Fibroblast of lung (primary cell): Measurements from ENCODE around the gene TNFRSF18.

Experiments used
- EZH2 ChIP-seq: IDR thresholded peaks from 2 replicates; pipeline ENCODE4 v1.5.1; 2012; ENCODE audit warnings: low read length, control low read depth, mild to moderate bottlenecking; ENCODE audit errors: missing control alignments
- TF ChIP-seq, protein P1 (sequence below), 2 donors: IDR thresholded peaks in 1 of 2; conservative IDR thresholded peaks in 1 of 2; 1 replicate in 1 of 2; 2 replicates in 1 of 2; pipeline ENCODE4 v1.5.1; 2011 to 2012; ENCODE audit warnings: low read length in 2 of 2, control low read depth in 1 of 2, inconsistent platforms in 1 of 2, low read depth in 1 of 2, mild to moderate bottlenecking in 1 of 2

DNA sequence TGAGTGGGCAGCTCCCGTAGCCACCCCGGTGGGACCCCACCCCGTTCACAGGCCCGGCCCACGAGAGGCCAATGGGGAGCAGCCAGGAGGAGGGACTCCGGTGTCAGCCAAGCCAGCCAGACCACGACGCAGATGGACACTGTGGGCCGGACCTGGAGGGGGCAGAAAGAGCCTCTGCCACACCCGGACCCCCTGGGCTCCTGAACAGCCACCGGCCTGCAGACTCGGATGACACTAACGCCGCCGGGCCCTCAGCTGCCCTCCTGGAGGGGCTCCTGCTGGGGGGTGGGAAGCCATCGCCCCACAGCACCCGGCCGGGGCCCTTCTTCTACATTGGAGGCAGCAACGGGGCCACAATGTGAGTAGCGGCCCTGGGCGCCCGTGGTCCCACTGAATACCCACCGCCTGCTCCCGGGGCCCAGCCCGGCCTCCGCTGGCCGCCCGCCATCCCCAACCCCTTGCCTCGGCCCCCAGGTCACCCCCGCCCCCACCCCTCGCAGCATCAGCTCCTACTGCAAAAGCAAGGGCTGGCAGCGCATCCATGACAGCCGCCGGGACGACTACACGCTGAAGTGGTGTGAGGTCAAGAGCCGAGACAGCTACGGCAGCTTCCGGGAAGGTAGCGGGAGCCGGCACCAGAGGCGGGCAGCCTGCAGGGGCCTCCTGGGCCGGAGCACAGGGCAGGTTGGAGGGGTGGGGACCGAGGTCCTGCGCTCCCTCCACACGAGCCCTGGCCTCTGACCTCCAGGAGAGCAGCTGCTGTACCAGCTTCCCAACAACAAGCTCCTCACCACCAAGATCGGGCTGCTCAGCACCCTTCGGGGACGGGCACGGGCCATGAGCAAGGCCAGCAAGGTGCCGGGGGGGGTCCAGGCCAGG is 26.2 kb downstream of the TNFRSF18 start:
- TF ChIP-seq, protein P1, sequence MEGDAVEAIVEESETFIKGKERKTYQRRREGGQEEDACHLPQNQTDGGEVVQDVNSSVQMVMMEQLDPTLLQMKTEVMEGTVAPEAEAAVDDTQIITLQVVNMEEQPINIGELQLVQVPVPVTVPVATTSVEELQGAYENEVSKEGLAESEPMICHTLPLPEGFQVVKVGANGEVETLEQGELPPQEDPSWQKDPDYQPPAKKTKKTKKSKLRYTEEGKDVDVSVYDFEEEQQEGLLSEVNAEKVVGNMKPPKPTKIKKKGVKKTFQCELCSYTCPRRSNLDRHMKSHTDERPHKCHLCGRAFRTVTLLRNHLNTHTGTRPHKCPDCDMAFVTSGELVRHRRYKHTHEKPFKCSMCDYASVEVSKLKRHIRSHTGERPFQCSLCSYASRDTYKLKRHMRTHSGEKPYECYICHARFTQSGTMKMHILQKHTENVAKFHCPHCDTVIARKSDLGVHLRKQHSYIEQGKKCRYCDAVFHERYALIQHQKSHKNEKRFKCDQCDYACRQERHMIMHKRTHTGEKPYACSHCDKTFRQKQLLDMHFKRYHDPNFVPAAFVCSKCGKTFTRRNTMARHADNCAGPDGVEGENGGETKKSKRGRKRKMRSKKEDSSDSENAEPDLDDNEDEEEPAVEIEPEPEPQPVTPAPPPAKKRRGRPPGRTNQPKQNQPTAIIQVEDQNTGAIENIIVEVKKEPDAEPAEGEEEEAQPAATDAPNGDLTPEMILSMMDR (conservative IDR thresholded peaks at IDR 0.05 in 1 of 2, IDR thresholded peaks at IDR 0.05 in 1 of 2; ENCODE audit: low read depth in 1 of 2, low read length in 2 of 2) = no peak
- TF ChIP-seq EZH2 = no peak
